Natural killer cell (primary cell): Measurements from ENCODE around the gene ZNF574. TPM values are rescaled to one million over a fixed set of nuclear protein-coding genes. Genes with fewer than 3 reads are reported as not detected.

ENCODE experiments used
- ATAC-seq, 3 donors: fragments of 150-1000 bp in 2 of 3; fragments of 200-7000 bp in 1 of 3; cut with Tn5 transposase; 1 replicate in 1 of 3; 2 replicates in 2 of 3; pipeline ENCODE4 v1.10.0; 2021; ENCODE audit warnings: mild to moderate bottlenecking in 2 of 3, moderate library complexity in 2 of 3
- DNase-seq, 2 donors: peaks; one replicate each; pipeline versions ENCODE4 v3.0.0 to v3.0.0-alpha.2; 2013 to 2021; ENCODE audit warnings: mixed read lengths in 1 of 2
- H3K27ac ChIP-seq: one replicate; pipeline ENCODE4 v1.5.1; 2013; ENCODE audit warnings: mild to moderate bottlenecking, low read length
- H3K27me3 ChIP-seq: one replicate; pipeline ENCODE4 v1.6.1; 2013; ENCODE audit warnings: low read length; ENCODE audit not compliant: control insufficient read depth, insufficient read depth
- H3K36me3 ChIP-seq: one replicate; pipeline ENCODE4 v1.6.1; 2013; ENCODE audit warnings: low read length; ENCODE audit not compliant: control insufficient read depth, insufficient read depth
- H3K4me1 ChIP-seq: one replicate; pipeline ENCODE4 v1.6.1; 2013; ENCODE audit warnings: low read length; ENCODE audit not compliant: control insufficient read depth, insufficient read depth
- H3K4me3 ChIP-seq: one replicate; pipeline ENCODE4 v1.5.1; 2013; ENCODE audit warnings: low read length
- H3K9me3 ChIP-seq: one replicate; pipeline ENCODE4 v1.6.1; 2013; ENCODE audit warnings: low read length; ENCODE audit not compliant: control insufficient read depth, insufficient read depth
- H3K27ac Mint-ChIP-seq, 2 donors: one replicate each; pipeline ENCODE4 v1.8.0; 2022; ENCODE audit warnings: mild to moderate bottlenecking in 2 of 2, mixed read lengths in 2 of 2, moderate library complexity in 1 of 2
- H3K27me3 Mint-ChIP-seq, 2 donors: one replicate each; pipeline ENCODE4 v1.8.0; 2022; ENCODE audit warnings: low read depth in 2 of 2, mixed read lengths in 2 of 2
- H3K36me3 Mint-ChIP-seq: one replicate; pipeline ENCODE4 v1.8.0; 2022; ENCODE audit warnings: mixed read lengths
- H3K4me1 Mint-ChIP-seq, 2 donors: one replicate each; pipeline ENCODE4 v1.8.0; 2022; ENCODE audit warnings: mixed read lengths in 2 of 2
- H3K4me3 Mint-ChIP-seq: one replicate; pipeline ENCODE4 v1.8.0; 2022; ENCODE audit warnings: mild to moderate bottlenecking, moderate library complexity, mixed read lengths
- H3K9me3 Mint-ChIP-seq, 2 donors: one replicate each; pipeline ENCODE4 v1.8.0; 2022; ENCODE audit warnings: mixed read lengths in 2 of 2
- WGBS: methylation state at CpG from one replicate; pipeline ENCODE4 v1.1.7; 2013; ENCODE audit warnings: missing lambda C conversion rate; ENCODE audit not compliant: insufficient coverage; 5-methylcytosine and 5-hydroxymethylcytosine counted together
- intact Hi-C: fragments of 100-400 bp; cut with micrococcal nuclease; formaldehyde crosslinking; loops from one replicate; pipeline ENCODE4 v1.14.2; 2022
- total RNA-seq, 4 donors: library from RNA; stranded (reverse); fragments of 120-200 nt in 1 of 4; gene quantifications; one replicate each; pipeline versions ENCODE4 v1.2.3 to v1.2.4, GENCODE V29; 2013 to 2022
- TF ChIP-seq, protein P1 (sequence below): fragments of 200-600 bp; IDR thresholded peaks from one replicate; pipeline ENCODE4 v1.8.0; 2022; ENCODE audit warnings: antibody characterized with exemption

Gene ZNF574
- total RNA-seq, 3 donors from 2014 or later (not counting 1 experiment from before 2014, with no cell fraction given): 21.6 to 23.7 (median 23.1) TPM

GRCh38 chr19:42064432-42064831 is 11.5 kb upstream of the ZNF574 start:
- peaks cover 3% of the 10 kb centered on the region for H3K4me1 ChIP-seq
- H3K27ac ChIP-seq: no peak overlapping the region
- peaks cover 5% of the 10 kb centered on the region for H3K27me3 ChIP-seq
- H3K4me3 Mint-ChIP-seq: no peak overlapping the region
- intact Hi-C loops: no loop called here
- 82% methylated on average over 6 of the region's 6 CpGs for WGBS
- no peak overlapping the region for H3K27ac Mint-ChIP-seq
- no peak for DNase-seq
- H3K27me3 Mint-ChIP-seq: peaks cover 0 to 7% of the 10 kb centered on the region in 2 donors
- H3K4me3 ChIP-seq: no peak overlapping the region
- H3K9me3 ChIP-seq: no peaks in the 10 kb centered on the region
- TF ChIP-seq, protein P1, sequence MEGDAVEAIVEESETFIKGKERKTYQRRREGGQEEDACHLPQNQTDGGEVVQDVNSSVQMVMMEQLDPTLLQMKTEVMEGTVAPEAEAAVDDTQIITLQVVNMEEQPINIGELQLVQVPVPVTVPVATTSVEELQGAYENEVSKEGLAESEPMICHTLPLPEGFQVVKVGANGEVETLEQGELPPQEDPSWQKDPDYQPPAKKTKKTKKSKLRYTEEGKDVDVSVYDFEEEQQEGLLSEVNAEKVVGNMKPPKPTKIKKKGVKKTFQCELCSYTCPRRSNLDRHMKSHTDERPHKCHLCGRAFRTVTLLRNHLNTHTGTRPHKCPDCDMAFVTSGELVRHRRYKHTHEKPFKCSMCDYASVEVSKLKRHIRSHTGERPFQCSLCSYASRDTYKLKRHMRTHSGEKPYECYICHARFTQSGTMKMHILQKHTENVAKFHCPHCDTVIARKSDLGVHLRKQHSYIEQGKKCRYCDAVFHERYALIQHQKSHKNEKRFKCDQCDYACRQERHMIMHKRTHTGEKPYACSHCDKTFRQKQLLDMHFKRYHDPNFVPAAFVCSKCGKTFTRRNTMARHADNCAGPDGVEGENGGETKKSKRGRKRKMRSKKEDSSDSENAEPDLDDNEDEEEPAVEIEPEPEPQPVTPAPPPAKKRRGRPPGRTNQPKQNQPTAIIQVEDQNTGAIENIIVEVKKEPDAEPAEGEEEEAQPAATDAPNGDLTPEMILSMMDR: no peak
- ATAC-seq: no peak
- no peaks in the 10 kb centered on the region for H3K4me1 Mint-ChIP-seq
- no peaks in the 10 kb centered on the region for H3K36me3 Mint-ChIP-seq
- no peaks in the 10 kb centered on the region for H3K9me3 Mint-ChIP-seq
- H3K36me3 ChIP-seq: no peaks in the 10 kb centered on the region

DNA sequence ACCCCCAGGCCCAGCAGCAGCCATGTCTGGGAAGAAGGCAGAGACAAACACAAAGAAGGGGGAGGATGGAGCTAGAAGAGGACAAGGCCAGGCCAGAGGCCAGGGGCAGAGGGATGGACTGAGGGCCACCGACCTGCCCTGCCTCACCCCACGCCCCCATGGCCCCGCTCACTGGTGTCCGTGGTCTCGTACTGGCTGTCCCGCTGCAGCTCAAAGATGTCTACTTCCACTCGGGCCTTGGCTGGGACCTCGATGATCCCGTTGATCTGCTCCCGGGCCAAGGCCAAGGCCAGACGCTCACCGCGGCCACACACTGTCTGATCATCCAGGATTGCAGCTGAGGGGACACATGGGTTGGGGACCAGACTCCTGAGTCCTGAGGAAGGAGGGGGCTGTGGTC is 10.9 kb upstream of the ZNF574 start:
- Mint-ChIP-seq H3K4me3 (no peak overlapping the region), H3K27ac (no peak overlapping the region), H3K4me1 (no peaks in the 10 kb centered on the region), H3K36me3 (no peaks in the 10 kb centered on the region), H3K27me3 (peaks cover 0 to 2% of the 10 kb centered on the region in 2 donors), H3K9me3 (no peaks in the 10 kb centered on the region)
- H3K4me3 ChIP-seq: no peak overlapping the region
- no peak for ATAC-seq
- TF ChIP-seq, protein P1: no peak
- 95% methylated on average over 13 of the region's 13 CpGs for WGBS
- H3K27me3 ChIP-seq: peaks cover 5% of the 10 kb centered on the region
- no peaks in the 10 kb centered on the region for H3K9me3 ChIP-seq
- DNase-seq: no peak
- intact Hi-C loops: no loop called here
- peaks cover 8% of the 10 kb centered on the region for H3K4me1 ChIP-seq
- no peak overlapping the region for H3K27ac ChIP-seq
- no peaks in the 10 kb centered on the region for H3K36me3 ChIP-seq

DNA sequence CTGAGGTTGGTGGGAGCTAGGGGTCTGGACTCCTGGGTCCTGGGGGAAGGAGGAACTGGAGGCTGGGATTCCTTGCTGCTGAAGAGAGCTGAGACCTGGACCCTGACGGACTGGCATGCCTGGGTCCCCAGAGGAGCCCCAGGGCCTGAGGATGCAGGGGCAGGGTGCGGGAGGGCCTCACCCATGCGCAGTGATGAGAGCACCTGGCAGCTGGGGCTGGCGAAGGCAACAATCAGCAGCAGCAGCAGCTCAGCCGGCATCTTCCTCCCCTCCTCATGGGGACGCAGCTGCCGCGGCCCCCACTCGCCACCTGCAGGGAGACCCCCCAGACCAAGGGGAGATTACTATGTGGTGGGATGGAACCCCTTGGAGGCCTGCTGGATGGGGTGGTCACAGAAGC is 10.5 kb upstream of the ZNF574 start:
- Mint-ChIP-seq H3K4me3 (no peak overlapping the region), H3K36me3 (no peaks in the 10 kb centered on the region)
- intact Hi-C loops: no loop called here

More for the DNA sequence above, 10.5 kb upstream of the ZNF574 start:
- Histone ChIP-seq H3K4me3 (no peak overlapping the region), H3K27me3 (peaks cover 8% of the 10 kb centered on the region), H3K27ac (no peak overlapping the region), H3K9me3 (no peaks in the 10 kb centered on the region), H3K4me1 (peaks cover 8% of the 10 kb centered on the region), H3K36me3 (no peaks in the 10 kb centered on the region)
- TF ChIP-seq, protein P1: no peak
- DNase-seq (no peak), ATAC-seq (no peak)
- H3K27ac Mint-ChIP-seq: no peak overlapping the region
- H3K9me3 Mint-ChIP-seq: no peaks in the 10 kb centered on the region
- 95% methylated on average over 8 of the region's 9 CpGs for WGBS
- no peaks in the 10 kb centered on the region for H3K4me1 Mint-ChIP-seq
- H3K27me3 Mint-ChIP-seq: peaks cover 0 to 6% of the 10 kb centered on the region in 2 donors
